SK-N-MC (cell line): Measurements from ENCODE around the gene SLC6A6.

ENCODE experiments used
- EZH2 ChIP-seq: fragments of 200-600 bp; sonication (generic); IDR thresholded peaks from one replicate; pipeline ENCODE4 v1.6.1; 2017; ENCODE audit warnings: antibody characterized with exemption
- FOXP2 ChIP-seq: optimal IDR thresholded peaks from 2 replicates; pipeline ENCODE3; 2011; ENCODE audit warnings: mild to moderate bottlenecking, moderate library complexity; ENCODE audit not compliant: insufficient read depth; ENCODE audit errors: extremely low read length, control extremely low read depth
- POLR2AphosphoS5 ChIP-seq: IDR thresholded peaks from 2 replicates; pipeline ENCODE4 v1.6.1; 2012; ENCODE audit warnings: mild to moderate bottlenecking, low read depth, low read length, borderline replicate concordance

DNA sequence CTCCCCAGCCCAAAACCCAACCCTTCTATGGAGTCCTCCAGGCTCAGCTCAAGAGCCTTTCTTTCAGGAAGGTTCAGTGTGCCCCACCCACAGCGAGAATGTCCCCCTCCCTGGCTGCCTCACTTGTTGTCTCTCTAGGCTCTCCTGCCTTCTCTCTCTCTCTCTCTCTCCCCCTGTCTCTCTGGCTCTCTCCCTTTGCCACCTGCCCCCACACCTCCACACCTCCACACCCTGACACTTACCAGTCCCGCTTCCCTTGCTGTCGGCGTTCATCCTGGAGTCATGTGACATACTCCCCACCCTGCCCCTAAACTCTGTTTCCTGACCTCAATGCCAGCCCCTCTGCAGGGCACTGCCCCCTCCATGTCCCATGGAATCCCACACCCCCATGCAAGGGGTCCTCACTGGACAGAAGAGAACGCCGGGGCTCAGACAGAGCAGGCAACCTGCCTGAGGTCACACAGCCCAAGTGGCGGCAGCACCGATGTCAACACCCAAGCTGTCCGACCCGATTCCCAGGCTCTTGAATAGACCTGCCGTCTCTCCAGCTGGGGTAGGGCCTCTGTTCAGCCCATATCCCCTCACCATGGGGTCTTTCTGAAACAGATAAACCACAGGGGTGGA lies 28.5 kb upstream of the SLC6A6 start:
- TF ChIP-seq EZH2 (no peak), POLR2AphosphoS5 (no peak), FOXP2 (no peak)
